ENCODE results near the gene SIRPD.

SIRPD gene

GRCh38 chr20:1557605-1558004 lies at the start of gene SIRPD:
SIRPD (minus strand) TSS chr20:1557705; CDS start chr20:1557653, 52 bp downstream.
- no peak within 1 kb of the TSS for H3K4me3 ChIP-seq (ENCODE audit: low read depth, low read length)
- TF ChIP-seq CTCF (IDR thresholded peaks at IDR 0.05; ENCODE audit: borderline replicate concordance, insufficient read depth, low read depth, low read length), result no peak

GRCh38 chr20:1600736-1601135 lies 43.2 kb upstream of the SIRPD start:
- H3K4me3 ChIP-seq (ENCODE audit: low read depth, low read length), result no peak overlapping the region
- no peak for TF ChIP-seq CTCF (IDR thresholded peaks at IDR 0.05; ENCODE audit: borderline replicate concordance, insufficient read depth, low read depth, low read length)

- TF ChIP-seq CTCF (IDR thresholded peaks at IDR 0.05; ENCODE audit: borderline replicate concordance, insufficient read depth, low read depth, low read length), result no peak
Observed at GRCh38 chr20:1595333-1595732, 37.8 kb upstream of the SIRPD start.

GRCh38 chr20:1588533-1589460 lies 31.3 kb upstream of the SIRPD start:
- H3K4me3 ChIP-seq (ENCODE audit: low read depth, low read length), result no peak overlapping the region
- no peak for TF ChIP-seq CTCF (IDR thresholded peaks at IDR 0.05; ENCODE audit: borderline replicate concordance, insufficient read depth, low read depth, low read length)

More at GRCh38 chr20:1595333-1595732, 37.8 kb upstream of the SIRPD start:
- H3K4me3 ChIP-seq (ENCODE audit: low read depth, low read length), result no peak overlapping the region

- no peak for TF ChIP-seq CTCF (IDR thresholded peaks at IDR 0.05; ENCODE audit: borderline replicate concordance, insufficient read depth, low read depth, low read length)
- no peak overlapping the region for H3K4me3 ChIP-seq (ENCODE audit: low read depth, low read length)
Observed at GRCh38 chr20:1587781-1588532, 30.5 kb upstream of the SIRPD start.

GRCh38 chr20:1579488-1579887 lies 22.0 kb upstream of the SIRPD start:
- TF ChIP-seq CTCF (IDR thresholded peaks at IDR 0.05; ENCODE audit: borderline replicate concordance, insufficient read depth, low read depth, low read length), result no peak
- no peak overlapping the region for H3K4me3 ChIP-seq (ENCODE audit: low read depth, low read length)

All from GM12875 (cell line).